Stimulated activated CD8-positive, alpha-beta memory T cell treated with anti-CD3 and anti-CD28 coated beads, Interleukin-7, amount 100 ng/mL, for 4 hours (primary cell): ENCODE measurements around the gene ADGRB2.

Experiments used
- DNase-seq, 2 donors: peaks; one replicate each; pipeline ENCODE4 v3.0.0-alpha.2; 2020; ENCODE audit warnings: low read depth in 2 of 2

The ADGRB2 gene

DNA sequence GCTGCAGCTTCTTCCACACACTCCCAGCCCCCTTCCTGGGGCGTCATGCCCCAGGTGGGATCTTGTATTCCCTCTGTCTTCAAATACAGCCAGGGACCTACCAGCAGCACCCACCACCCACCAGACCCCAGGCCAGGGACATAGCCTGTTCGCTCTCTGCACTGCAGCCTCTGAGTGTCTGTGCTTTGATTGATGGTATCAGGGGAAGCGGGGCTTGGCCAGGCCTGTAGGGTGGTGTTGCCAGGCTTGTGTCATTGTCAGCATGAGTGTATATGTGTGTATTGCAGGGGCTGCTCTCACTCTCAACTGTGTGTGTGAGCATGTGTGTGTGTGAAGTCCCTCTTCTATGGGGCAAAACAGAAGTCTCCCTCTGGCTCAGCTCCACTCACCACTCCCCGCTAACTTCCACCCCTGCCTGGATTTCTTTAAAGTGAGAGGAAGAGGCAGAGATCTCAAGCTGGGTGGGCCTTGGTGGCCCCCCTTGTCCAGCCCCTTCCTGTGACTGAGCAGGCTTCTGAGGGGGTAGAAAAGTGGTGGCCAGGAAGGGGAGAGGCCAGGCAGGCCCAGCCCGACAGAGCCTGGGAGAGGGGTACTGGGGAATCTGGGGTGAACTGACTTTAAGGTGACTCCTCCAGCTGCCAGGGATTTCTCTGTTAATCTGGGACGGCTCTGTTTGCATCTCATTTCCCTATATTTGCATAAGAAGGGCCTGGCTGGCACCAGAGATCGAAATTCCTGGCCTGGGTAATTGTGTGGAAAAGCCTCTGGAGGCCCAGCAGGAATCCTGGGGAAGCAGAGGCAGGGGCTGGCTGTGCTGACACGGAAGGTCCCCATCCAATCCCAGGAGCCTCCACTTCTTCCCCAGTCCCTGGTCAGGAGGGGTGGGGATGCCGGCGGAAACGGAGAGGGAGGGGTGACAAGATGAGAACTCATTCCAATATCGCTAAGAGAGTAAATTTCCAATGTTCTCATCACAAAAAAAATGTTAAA, 18.6 kb upstream of the ADGRB2 start:
- DNase-seq, result no peak

DNA sequence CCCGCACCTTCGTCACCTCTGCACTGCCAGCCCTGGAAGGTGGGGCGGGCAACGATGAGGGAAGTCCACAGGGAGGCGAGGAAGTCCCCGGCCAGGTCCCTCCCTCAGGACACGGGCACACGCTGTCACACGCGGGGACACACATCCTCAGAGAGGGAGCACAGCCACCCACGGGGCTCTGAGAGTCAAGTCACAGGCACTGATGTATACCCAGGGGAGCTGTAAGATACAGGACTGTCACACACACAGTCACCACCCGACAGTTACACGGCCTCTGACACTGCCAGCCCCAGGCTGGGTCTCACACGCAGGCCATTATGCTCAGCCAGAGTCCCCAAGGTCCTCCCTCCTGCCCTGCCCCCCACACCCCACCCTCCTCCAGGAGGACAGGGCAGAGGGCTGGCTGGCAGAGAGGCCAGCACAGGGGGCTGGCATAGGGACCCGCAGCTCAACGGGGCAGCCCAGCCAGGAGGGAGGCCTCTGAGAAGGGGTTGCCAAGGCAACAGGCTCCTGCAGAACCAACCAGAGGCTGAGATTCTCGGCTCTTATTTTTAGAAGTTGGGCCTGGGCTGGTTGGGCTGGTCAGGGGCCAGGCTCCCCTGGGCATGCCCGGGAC, 17.7 kb upstream of the ADGRB2 start:
- DNase-seq, result no peak

DNA sequence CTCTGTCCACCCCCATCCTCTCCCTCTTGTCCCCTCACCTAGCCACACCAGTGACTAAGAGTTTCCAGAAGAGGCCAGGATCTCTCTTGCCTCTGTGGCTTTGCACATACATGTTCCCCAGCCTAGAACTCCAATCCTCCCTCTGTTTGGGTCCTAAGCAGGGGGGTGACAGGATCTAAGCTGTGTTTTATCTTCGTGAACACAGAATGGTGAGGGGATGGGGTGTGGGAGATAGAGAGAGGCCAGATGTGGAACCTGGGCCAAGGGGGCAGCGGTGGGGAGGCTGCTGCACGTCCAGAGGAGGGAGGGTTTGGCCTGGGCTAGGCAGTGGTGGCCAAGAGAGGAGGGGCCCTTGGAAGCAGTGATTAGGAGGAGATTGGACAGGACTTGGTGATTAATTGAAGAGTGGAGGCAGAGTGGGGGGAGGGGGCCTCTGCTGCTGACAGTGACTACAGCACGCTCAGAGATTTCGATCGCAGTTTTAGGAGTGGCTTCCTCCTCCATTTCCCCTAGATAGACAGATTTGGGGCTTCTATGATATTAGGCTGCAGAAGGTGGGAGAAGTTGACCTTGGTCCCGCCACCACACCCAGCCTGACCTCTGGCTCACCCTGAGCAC, 17.1 kb upstream of the ADGRB2 start:
- DNase-seq, result no peak

DNA sequence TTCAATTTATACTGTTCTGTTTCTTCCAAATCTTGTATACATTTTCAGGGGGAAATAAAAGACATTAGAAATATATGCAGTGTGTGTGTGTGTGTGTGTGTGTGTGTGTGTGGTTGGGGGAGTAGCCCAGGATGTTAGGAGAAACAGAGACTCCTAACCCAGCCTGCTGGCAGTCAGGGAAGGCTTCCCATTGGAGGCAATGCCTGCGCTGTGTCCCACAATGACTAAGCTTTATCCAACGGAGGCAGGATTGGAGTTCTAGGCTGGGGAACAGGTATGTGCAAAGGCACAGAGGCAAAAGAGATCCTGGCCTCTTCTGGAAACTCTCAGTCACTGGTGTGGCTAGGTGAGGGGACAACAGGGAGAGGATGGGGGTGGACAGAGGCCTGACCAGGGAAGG, 16.5 kb upstream of the ADGRB2 start:
- no peak for DNase-seq

DNA sequence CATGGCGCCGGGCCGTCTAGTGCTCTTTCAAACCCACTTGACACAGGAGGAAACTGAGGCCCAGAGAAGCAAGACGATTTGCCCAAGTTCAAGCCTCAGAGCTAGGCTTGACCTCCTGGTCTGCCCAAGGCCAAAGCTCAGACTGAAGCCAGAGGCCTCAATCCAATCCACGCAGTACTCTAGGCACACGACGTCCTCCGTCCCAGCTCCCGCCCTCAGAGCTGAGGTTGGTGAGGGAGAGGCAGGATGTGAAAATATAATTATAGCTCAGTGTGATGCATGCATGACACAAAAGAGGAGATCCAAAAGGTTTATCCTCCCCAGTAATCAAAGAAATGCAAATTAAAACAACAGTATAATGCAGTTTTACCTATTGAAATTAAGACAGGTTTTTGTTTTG, 15.5 kb upstream of the ADGRB2 start:
- no peak for DNase-seq

DNA sequence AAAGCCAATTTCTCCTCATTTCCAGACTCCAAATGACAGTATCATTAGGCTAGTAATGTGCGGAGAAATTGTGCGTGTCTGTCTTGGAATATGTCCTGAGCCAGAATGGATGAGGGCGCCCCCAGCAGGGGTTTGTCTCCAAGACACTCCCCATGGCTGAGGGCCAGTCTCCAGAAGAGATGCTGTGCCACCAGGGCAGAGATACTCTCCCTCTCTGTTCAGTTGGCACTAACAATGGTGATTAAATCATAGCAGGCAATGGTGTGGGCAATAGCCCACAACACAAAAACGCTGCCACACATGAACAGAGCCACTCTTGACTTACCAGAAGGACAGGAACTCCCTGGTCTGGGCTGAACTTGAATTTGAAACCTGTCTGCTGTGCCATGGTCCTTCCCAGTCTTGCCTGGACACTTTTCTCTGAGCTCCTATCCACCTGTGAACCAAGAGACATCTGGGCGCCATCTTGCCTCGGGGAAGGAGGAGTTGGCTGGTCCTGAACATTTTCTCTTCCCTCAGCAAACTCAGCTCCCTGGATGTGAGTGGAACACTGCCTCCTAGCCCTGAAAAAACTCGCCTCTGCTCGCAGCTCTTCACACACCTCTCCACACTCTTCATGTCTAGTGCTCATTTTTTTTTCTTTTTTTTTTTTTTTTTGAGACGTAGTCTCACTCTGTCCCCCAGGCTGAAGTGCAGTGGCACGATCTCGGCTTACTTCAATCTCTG, 14.8 kb upstream of the ADGRB2 start:
- DNase-seq, result no peak

DNA sequence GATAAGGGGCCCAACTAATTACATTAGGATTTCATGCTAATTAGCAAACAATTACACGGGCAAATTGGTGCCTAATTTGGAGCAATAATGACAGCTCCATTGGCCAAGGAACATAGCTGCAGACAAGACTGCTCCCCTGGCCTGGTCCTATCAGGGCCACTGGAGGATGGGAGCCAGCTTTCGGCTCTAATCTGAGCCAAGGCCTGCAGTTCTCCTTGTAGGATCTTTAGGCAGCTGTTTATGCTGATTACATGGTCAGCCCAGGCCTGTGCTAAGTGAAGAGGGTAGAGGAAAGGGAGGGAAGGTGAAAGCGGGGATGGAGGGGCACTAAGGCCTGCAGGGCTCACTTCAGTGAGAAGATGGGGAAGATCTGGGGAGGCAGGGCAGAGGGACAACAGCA, 12.4 kb upstream of the ADGRB2 start:
- DNase-seq, result no peak

DNA sequence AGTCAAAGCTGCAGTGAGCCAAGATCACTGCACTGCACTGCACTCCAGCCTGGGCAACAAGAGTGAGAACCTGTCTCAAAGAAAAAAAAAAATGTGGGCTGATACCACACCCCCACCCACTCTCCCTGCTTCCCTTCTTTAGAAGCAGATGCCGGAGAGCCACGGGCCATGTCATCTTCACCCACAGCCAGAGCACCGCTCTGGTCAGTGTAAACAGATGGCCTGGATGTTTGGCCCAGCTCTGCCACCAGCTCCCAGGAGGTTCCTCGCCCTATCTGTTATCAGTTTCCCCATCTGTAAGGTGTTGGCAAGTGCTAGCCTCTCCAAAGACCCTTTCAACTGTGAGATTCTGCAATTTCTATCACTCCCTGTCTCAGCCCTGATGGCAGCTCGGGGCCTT, 11.9 kb upstream of the ADGRB2 start:
- no peak for DNase-seq

DNA sequence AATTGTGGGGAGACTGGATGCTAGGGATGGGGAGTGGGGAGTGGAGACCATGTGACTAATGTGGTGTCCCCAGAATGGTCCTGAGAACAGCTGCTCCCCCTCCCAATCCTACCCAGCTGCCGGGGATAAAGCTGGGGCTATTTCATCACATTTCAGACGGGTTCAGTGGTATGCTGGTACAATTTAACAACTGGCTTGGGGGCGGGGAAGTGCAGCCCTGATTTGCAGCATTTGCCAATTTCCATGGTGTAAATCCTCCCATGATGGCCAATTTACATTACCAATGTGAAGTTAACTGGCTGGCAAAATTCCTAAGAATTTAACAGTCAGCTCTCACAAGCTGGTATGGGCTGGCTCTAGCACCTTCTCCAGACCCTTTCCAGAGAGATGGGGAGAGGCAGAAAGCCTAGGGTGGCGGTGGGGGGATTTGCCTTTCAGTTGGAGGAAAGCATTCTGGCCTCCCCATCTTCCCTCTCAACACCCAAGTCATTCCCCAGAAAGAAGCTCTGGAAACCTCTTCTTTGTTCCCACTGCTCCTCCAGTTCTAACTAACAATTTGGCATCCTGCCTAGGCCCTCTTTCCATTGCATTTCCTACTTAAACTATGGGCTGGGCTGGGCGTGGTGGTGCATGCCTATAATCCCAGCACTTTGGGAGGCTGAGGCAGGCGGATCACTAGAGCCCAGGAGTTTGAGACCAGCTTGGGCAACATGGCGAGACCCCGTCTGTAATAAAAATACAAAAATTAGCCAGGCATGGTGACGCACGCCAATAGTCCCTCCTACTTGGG, 11.3 kb upstream of the ADGRB2 start:
- DNase-seq, result no peak

DNA sequence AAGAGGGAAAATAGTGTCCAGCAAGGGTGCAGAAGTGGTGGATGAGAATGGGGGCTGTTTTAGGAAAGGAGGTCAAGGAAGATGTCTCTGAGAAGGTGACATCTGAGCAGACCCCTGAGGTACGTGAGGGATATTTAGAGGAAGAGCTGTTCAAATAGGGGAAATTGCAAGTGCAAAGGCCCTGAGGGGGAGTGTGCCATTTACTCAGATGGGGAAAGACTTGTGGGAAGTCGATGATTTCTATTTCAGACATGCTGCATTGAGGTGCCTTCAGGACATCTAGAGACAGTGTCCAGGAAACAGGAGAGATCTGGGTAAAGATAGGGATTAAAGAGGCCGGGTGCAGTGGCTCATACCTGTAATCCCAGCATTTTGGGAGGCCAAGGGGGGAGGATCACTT, 10.4 kb upstream of the ADGRB2 start:
- no peak for DNase-seq

DNA sequence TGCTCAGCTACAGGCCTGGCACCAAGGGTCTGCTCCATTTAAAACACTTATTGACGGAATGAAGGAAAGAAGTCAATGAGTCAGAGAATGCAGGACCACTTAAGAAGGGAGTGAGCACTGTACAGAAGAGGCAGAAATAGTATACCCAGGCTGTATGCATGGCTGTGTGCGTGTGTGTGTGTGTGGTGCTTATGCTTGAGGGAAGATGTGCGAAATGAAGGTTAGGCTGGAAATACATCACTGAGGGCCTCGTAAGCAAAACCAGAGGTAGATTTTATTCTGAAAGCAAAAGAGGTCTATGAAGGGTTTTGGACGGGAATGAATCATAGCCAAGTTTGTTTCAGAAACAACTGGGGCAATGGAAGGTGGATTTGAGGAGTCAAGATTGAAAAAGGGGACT, 9.7 kb upstream of the ADGRB2 start:
- no peak for DNase-seq

DNA sequence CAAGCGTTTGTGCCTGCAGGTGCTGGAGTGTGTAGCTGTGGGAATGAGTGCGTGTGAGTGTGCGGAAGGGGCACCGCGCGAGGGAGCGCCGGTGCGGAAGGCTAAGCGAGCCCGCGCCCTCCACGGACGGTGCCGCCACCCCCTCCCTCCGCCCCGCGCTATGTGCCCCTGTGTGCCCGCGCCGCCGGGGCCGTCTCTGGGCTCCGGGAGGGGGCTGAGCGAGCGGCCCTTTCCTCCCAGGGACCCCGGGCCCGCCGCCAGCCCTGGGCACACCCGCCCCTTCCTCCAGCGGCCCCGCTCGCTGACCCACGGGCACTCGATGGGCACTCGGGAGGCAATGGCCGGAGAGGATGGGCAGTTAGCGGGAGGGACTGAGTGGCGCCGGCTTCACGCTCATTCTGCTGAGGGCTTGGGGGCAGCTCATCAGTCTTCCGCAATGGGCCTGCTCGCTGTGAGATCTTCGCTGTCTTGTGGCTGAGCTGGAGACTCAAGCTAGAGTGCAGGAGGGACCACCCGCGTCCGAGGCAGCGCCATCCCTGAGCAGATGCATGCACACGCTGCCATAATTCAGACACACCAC, 8.6 kb upstream of the ADGRB2 start:
- DNase-seq, result no peak

DNA sequence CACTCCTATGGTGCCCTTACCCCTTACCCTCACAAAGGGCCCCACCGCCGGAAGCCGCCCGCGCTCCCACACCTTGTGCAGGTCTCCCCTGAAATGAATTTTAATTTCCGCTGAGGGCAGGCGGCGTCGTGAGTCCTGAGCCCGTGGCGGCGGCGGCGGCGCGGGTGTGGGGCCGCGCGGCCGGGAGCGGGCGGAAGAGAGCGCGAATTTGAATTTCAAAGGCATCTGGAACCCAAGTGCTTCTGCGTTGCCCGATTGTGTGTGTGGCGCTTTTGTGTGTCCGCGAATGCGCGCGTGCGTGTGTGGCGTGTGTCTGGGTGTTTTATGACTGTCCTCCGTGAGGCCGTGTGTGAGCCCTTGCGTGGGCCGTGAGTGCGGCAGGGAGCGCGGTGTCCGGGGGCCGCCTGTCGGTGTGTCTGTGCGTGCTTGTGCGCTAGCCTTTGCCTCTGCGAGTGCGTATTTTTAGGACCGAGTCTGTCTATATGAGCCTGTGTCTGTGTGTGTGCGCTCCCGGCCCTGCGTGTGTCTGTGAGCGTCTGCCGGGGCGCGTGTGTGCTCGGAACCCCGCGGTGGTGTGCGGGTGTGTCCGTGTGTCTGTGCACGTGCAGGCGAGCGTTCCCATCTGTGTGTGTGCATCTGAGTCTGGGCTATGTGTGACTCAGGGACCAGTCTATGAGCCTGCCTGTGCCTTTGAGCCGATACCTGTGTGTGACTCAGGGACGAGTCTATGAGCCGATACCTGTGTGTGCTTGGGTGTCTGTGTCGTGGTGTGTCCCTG, 7.9 kb upstream of the ADGRB2 start:
- DNase-seq, result peak; percentile 50 to 54

DNA sequence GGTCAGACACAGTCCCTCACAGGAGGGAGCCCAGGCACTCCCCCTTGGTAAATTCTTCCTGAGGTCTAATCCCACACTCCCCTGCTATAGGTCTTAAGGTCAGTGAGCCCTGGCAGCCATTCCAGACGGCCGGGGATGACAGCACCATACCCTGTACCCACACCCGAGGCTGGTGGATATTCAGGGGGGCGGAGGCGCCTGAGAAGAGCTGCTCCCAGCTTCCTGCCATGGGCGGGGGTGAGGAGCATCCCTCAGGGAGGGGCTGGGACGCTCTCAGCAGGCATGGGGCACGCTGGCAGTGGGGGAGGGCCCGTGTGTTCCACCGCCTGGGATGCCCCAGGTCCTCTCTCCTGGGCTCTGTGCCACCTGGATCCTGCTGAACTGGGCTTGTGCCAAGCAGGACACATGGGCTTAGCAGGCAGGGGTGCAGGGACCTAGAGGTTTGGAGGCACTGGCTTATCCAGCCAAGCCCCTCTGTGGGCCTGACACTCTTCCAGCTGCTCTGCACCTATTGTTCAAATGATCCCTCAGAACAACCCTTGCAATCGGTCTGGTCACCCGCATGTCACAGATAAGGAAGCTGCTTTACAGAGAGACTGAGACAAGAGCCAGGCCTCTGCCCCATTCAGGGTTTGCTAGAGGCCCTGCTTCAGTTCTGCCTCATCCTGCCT, 5.7 kb upstream of the ADGRB2 start:
- no peak for DNase-seq

DNA sequence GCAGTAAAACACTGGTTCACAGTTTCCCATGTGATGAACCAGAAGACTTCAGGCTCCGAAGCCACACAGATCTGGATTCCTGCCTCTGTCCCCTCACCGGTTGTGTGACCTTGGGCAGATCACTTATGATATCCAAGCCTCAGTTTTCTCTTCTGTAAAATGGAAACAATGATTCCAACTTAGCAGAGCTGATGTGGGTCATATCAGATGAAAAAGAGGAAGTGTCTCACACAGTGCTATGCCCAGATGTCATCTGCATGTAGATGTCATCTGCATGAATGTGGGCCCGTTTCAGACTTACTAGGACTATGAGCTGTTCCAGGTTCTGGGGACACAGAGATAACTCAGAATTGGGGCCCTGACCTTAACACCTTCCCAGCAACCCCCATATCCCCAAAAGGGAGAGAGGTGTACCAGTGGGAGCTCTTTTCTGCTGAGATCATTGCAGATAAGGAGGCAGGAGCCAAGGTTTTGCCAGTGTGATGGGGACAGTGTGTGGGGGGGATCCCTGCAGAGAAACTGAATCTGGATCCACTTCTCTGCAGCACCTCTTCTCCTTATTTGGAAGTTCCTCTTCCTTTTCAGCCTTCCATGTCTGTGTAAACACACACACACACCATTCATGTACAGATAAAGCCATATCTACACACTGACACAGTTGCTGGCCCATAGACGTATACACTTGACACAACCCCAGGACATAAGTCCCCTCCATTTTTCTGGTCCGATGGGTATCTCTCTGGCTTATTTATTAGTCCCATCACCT, 5.0 kb upstream of the ADGRB2 start:
- no peak for DNase-seq

DNA sequence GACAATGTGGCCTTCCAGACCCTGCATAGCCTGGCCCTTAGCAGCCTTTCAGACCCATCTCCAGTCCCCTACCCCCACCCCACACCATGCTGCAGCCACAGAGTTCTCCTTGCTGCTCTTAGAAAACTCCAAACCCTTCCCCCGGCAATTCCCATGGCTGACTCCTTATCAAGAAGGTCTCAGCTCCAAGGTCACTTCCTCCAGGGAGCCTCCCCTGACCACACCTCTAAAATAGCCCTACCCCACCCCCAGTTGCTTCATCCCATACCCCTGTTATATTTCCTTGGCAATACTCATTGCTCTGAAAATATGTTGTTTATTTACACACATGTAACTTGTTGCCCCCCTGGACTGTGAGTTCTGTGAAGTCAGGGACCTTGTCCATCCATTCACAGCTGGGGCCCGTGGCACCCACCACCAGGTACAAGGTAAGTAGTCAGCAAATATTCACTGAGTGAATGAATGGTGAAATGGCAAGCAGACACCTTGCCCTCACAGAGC, 4.3 kb upstream of the ADGRB2 start:
- DNase-seq, result no peak

DNA sequence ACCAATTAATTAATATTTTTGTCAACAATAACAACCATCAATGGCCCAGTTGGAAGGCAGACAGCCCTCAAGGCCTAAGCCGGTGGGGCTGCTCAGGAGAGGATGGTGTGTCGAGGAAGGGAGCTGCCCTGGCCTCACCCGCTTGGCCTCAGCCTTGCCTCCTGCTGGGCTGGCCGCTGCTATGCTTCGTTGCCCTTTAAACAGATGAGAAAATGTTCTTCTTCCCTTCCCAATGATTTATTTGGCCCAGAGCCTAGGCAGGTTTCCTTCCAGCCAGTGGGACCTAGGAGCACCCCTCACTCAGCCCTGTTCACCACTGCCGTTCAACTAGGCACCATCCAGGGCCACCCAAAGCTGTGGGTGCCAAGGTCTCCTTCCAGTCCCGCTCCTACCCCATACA, 3.1 kb upstream of the ADGRB2 start:
- DNase-seq, result no peak

DNA sequence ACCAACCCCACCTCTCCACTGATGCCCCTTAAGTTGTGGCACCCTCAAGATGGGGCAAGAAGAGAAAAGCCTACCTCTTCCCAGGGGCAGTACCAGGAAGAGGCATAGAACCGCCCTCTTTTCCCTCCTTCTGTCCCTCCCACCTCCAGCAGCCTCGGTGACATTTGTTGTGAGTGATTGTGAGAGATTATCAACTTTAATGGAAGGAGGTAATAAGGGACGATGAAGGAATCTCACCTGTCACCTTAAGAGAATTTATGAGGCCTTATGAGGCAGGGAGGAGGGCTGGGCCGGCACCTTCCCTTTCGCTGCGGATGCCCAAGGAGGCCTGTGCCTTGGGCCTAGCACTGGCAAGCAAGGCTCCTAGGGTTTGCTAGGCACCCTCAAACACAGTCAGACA, 1.4 kb upstream of the ADGRB2 start:
- no peak for DNase-seq

DNA sequence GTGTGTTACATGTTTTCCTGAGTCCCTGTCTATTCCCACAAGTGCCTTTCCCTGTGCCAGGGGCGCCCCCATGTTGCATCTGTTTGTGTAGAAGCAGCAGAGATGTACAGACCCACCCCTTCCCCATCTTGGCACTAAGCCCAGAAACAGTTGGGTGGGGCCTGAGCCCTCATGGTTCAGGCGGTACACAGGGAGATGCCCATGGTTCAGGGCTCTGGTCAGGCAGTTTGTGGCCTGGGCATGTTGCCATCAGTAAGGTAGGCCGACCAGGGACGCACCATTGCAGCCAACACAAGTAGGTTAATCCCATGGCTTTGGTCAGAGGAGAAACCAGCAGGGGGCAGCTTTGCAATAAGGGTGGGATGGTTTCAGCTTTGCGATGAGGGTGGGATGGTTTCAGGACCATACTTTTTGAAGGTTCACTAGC, 914 bp upstream of the ADGRB2 start:
- no peak for DNase-seq
